Measurements from ENCODE around the gene SLC41A1. TPM values are rescaled to one million over a fixed set of nuclear protein-coding genes. Genes with fewer than 3 reads are reported as not detected.

SLC41A1 gene
- total RNA-seq, 1 experiment from 2014 or later: 16.1 TPM

- POLR2A ChIA-PET (ENCODE audit: low non-redundant PET): no interaction called here
Observed at GRCh38 chr1:205785446-205785845, 27.6 kb downstream of the SLC41A1 start.

DNA sequence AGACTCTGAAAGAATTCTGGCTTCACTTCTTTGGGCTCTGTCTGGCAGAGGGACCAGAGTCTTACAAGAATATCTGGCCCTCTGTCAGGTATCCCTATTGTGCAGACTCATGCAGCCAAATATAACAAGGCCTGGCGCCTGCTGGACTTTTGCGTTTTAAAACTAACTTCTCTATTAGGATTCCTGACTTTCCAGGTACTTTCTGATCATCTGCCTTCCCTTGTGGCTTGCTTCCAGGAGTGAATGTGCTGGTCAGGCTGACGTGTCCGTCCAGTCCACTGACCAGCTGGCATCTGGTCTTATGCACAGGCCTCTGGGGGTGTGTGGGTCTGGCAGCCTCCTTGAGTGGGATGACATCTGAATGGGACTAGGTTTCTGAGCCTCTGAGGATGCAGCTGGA, 29.1 kb downstream of the SLC41A1 start:
- H3K4me3 ChIP-seq (ENCODE audit: low read depth, low read length, poor library complexity, severe bottlenecking): no peak overlapping the region
- ChIA-PET CTCF (no interaction called here), POLR2A (ENCODE audit: low non-redundant PET) (no interaction called here)
- intact Hi-C loops (cut with micrococcal nuclease; ENCODE audit: unreplicated experiment): no loop called here
- no peak for TF ChIP-seq CTCF (conservative IDR thresholded peaks at IDR 0.05; ENCODE audit: low read depth, low read length)
- no peak for TF ChIP-seq EZH2 (IDR thresholded peaks at IDR 0.05; ENCODE audit: borderline replicate concordance, low read depth, low read length, poor library complexity, severe bottlenecking)
- no peak for DNase-seq (ENCODE audit: low spot score)
- BruUV-seq (replicated peaks): no TSS peak
- H3K4me1 ChIP-seq (ENCODE audit: insufficient read depth, low read length, poor library complexity, severe bottlenecking): no peaks in the 10 kb centered on the region
- no peaks in the 10 kb centered on the region for H3K27me3 ChIP-seq (replicated peaks; ENCODE audit: insufficient read depth, low read depth, low read length, poor library complexity)
- no peaks in the 10 kb centered on the region for H3K36me3 ChIP-seq (ENCODE audit: insufficient read depth, low read length, poor library complexity, severe bottlenecking)
- no peak overlapping the region for H3K27ac ChIP-seq (ENCODE audit: low read depth, low read length, poor library complexity, severe bottlenecking)
- H3K9me3 ChIP-seq (ENCODE audit: low read depth, low read length, poor library complexity, severe bottlenecking): no peaks in the 10 kb centered on the region

More at GRCh38 chr1:205785446-205785845, 27.6 kb downstream of the SLC41A1 start:
- Histone ChIP-seq H3K27ac (ENCODE audit: low read depth, low read length, poor library complexity, severe bottlenecking) (no peak overlapping the region), H3K4me3 (ENCODE audit: low read depth, low read length, poor library complexity, severe bottlenecking) (no peak overlapping the region), H3K4me1 (ENCODE audit: insufficient read depth, low read length, poor library complexity, severe bottlenecking) (no peaks in the 10 kb centered on the region), H3K27me3 (replicated peaks; ENCODE audit: insufficient read depth, low read depth, low read length, poor library complexity) (no peaks in the 10 kb centered on the region), H3K9me3 (ENCODE audit: low read depth, low read length, poor library complexity, severe bottlenecking) (no peaks in the 10 kb centered on the region), H3K36me3 (ENCODE audit: insufficient read depth, low read length, poor library complexity, severe bottlenecking) (no peaks in the 10 kb centered on the region)
- TF ChIP-seq EZH2 (IDR thresholded peaks at IDR 0.05; ENCODE audit: borderline replicate concordance, low read depth, low read length, poor library complexity, severe bottlenecking) (no peak), CTCF (conservative IDR thresholded peaks at IDR 0.05; ENCODE audit: low read depth, low read length) (no peak)
- intact Hi-C loops (cut with micrococcal nuclease; ENCODE audit: unreplicated experiment): no loop called here
- no peak for DNase-seq (ENCODE audit: low spot score)
- CTCF ChIA-PET: no interaction called here
- no TSS peak for BruUV-seq (replicated peaks)

DNA sequence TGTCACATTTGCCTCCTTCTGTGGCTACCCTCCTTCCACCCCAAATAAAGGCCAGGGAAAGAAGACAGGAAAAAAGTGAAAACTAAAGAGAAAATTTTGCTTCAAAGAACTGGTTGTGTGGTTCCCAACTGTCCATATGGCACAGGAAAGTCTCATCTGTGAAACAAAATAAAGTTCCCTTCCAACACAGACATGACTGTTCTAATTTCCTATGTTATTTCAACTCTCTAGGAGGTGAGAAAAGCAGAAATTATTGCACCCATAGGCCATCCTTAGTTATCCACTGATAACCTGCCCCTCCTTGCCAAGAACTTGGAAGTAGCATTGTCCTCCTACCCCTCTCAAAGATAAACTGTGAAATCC, 29.6 kb downstream of the SLC41A1 start:
- no peak overlapping the region for H3K4me3 ChIP-seq (ENCODE audit: low read depth, low read length, poor library complexity, severe bottlenecking)
- CTCF ChIA-PET: no interaction called here
- H3K9me3 ChIP-seq (ENCODE audit: low read depth, low read length, poor library complexity, severe bottlenecking): no peaks in the 10 kb centered on the region
- intact Hi-C loops (cut with micrococcal nuclease; ENCODE audit: unreplicated experiment): no loop called here
- H3K27me3 ChIP-seq (replicated peaks; ENCODE audit: insufficient read depth, low read depth, low read length, poor library complexity): no peaks in the 10 kb centered on the region
- DNase-seq (ENCODE audit: low spot score): no peak
- no peak overlapping the region for H3K27ac ChIP-seq (ENCODE audit: low read depth, low read length, poor library complexity, severe bottlenecking)
- H3K4me1 ChIP-seq (ENCODE audit: insufficient read depth, low read length, poor library complexity, severe bottlenecking): no peaks in the 10 kb centered on the region
- H3K36me3 ChIP-seq (ENCODE audit: insufficient read depth, low read length, poor library complexity, severe bottlenecking): no peaks in the 10 kb centered on the region
- POLR2A ChIA-PET (ENCODE audit: low non-redundant PET): no interaction called here
- TF ChIP-seq CTCF (conservative IDR thresholded peaks at IDR 0.05; ENCODE audit: low read depth, low read length) (no peak), EZH2 (IDR thresholded peaks at IDR 0.05; ENCODE audit: borderline replicate concordance, low read depth, low read length, poor library complexity, severe bottlenecking) (no peak)
- BruUV-seq (replicated peaks): no TSS peak

Measured in A673 (cell line).